Liver (tissue), 3 donors: ENCODE results near the gene IGFL4.

ENCODE experiments used
- EGR1 ChIP-seq, 2 donors: IDR thresholded peaks; 2 replicates each; pipeline ENCODE4 v1.6.1; 2016 to 2018; ENCODE audit warnings: antibody characterized with exemption in 2 of 2, low read depth in 2 of 2
- JUND ChIP-seq, 2 donors: IDR thresholded peaks; 2 replicates each; pipeline ENCODE4 v1.6.1; 2016; ENCODE audit warnings: antibody characterized with exemption in 2 of 2
- SP1 ChIP-seq: IDR thresholded peaks from 2 replicates; pipeline ENCODE4 v1.6.1; 2018; ENCODE audit warnings: antibody characterized with exemption, mild to moderate bottlenecking
- TAF1 ChIP-seq: conservative IDR thresholded peaks from 2 replicates; pipeline ENCODE4 v1.6.1; 2016; ENCODE audit warnings: antibody characterized with exemption, mild to moderate bottlenecking
- TF ChIP-seq, protein P1 (sequence below): fragments of 150-350 bp; IDR thresholded peaks from 2 replicates; pipeline ENCODE4 v1.5.1; 2017; ENCODE audit warnings: improper control_type of control experiment, low read depth, low read length; ENCODE audit not compliant: missing input control
- TF ChIP-seq, protein P2 (sequence below): IDR thresholded peaks from 2 replicates; pipeline ENCODE4 v1.6.1; 2016; ENCODE audit warnings: antibody characterized with exemption
- donor health status: healthy.
- donor health status: healthy.

DNA sequence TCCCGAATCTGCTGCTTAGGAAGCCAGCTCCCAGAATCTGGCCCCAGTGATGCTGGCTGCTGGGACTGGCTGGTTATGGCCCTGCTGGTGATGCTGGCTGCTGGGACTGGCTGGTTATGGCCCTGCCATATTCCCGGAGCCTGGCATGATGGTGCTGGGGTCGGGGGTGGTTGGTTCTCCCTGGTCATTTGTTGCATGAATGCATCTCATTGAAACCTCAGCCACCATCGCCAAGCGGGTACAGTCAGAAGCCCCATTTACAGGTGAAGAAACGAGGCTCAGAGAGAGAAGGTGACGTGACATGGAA lies 20.0 kb downstream of the IGFL4 start:
- TF ChIP-seq, protein P1, sequence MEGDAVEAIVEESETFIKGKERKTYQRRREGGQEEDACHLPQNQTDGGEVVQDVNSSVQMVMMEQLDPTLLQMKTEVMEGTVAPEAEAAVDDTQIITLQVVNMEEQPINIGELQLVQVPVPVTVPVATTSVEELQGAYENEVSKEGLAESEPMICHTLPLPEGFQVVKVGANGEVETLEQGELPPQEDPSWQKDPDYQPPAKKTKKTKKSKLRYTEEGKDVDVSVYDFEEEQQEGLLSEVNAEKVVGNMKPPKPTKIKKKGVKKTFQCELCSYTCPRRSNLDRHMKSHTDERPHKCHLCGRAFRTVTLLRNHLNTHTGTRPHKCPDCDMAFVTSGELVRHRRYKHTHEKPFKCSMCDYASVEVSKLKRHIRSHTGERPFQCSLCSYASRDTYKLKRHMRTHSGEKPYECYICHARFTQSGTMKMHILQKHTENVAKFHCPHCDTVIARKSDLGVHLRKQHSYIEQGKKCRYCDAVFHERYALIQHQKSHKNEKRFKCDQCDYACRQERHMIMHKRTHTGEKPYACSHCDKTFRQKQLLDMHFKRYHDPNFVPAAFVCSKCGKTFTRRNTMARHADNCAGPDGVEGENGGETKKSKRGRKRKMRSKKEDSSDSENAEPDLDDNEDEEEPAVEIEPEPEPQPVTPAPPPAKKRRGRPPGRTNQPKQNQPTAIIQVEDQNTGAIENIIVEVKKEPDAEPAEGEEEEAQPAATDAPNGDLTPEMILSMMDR: no peak
- TF ChIP-seq, protein P2, sequence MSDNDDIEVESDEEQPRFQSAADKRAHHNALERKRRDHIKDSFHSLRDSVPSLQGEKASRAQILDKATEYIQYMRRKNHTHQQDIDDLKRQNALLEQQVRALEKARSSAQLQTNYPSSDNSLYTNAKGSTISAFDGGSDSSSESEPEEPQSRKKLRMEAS: no peak
- TF ChIP-seq TAF1 (no peak), JUND (IDR thresholded peaks at IDR 0.05) (no peak), EGR1 (IDR thresholded peaks at IDR 0.05; ENCODE audit: low read depth in 2 of 2) (no peak), SP1 (no peak)
